GM12801 (cell line): Measurements from ENCODE around the gene CFAP119.

Experiments
- CTCF ChIP-seq: IDR thresholded peaks from one replicate; pipeline ENCODE4 v1.5.1; 2011; ENCODE audit warnings: control low read depth; ENCODE audit not compliant: insufficient read length; ENCODE audit errors: extremely low read depth

The CFAP119 gene

DNA sequence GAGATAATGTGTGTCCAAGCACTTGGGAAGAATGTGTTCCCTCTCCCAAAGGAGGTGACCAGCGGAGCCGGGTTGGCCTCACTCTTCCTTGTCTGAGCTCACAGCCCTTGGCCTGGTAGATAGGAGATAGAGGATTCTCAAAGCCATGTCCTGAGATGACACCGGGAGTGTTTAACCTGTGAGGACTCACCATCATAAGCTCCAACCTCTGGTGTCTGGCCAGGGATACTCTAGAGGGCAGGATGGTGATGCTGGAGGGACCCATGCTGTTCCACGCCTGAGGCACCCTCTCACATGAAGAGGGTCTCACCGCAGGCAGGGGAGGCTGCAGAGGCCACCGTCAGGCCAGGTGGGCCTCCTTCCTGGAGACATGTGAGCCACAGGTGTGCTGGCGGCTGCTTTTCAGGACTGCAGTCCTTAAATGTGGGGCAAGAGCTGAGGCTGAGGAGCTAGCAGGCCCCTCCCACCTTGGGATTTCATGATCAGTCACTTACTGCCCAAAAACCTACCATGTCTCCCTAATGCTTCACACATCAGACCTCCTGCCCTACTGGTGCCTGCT, 31.7 kb upstream of the CFAP119 start:
- TF ChIP-seq CTCF: no peak

DNA sequence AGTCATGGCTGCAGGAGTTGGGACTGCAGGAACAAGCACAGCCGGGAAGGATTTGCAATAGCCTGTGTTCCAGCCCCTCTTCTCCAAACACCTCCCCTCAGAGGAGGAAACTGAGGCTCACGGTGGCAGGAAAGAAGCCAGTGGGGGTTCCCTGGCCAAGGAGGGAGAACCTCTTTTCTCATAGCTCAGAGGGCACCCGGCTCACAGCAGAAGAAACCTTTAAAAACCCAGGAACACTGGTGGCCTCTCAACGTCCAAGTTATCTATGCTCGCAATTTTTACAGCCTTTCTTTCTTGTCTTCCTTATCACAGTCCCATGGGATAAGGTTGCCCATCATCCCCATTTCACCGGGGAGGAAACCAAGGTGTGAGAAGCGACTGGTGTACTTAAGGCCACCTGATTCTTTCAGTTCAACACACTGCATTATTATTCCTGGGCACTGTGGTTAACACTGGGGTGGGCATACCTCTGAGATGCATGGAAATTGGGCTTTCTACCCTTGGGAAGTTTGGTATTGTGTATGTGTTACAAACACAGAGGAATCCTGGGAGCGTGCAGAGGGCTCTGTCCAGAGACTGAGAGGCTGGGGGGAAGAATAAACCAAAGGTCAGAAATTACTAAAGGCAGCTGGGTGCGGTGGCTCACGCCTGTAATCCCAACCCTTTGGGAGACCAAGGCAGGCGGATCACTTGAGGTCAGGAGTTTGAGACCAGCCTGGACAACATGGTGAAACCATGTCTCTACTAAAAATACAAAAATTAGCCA, 25.9 kb upstream of the CFAP119 start:
- TF ChIP-seq CTCF: no peak

- no peak for TF ChIP-seq CTCF
These were observed 25.2 kb upstream of the CFAP119 start, which contains the start of gene ZNF629 for GRCh38 chr16:30786936-30787612. Gene ZNF629, minus strand, starts transcription at chr16:30787205. Its CDS starts 2,723 bp downstream, at chr16:30784482.

DNA sequence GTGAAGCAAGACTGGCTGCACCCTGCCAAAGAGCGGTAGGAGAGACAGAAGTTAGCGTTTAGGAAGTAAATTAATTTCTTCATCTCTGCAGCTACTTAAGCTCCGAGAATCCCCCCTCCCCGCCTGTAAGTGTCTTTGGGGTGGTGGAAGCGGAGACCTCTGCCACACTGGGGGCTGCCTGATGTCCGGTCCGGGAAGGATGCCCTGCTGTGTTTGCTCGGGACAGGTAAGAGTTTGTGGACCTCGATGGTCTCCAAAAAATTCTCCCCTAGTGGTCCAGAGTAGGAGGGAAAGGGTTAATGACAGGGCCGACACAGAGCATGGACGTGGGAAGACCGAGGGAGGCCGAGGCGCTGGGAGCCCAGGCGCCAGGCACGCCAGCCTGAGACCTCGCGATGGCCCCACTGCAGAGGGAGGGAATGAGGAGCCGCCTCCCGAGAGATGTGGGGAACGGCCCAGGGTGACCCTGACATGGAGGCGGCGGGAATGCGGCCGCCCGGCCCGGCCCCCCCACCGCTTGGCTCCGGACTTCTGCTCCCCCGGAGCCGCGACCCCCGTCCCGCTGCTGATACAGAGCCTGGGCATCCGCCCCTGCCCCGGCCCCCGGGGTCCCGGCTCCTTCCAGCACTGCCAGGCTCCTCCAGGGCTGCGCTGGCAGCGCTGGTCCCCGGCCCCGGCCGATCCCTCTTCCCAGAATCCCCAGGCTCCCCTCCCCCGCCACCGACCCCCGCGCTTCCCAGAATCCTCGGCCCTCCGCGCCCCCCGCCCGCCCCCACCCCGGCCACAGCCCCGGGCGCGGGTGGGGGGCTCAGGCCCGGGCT, 24.5 kb upstream of the CFAP119 start:
- TF ChIP-seq CTCF: no peak

- no peak for TF ChIP-seq CTCF
These were observed 23.6 kb upstream of the CFAP119 start for GRCh38 chr16:30785126-30786106.

GRCh38 chr16:30784215-30784614, 22.4 kb upstream of the CFAP119 start:
- no peak for TF ChIP-seq CTCF
